Measurements from ENCODE around the gene FRY. TPM values are rescaled to one million over a fixed set of nuclear protein-coding genes. Genes with fewer than 3 reads are reported as not detected.

The FRY gene
- total and polyA plus RNA-seq, 2 donors, result 4.8 to 9.8 TPM

DNA sequence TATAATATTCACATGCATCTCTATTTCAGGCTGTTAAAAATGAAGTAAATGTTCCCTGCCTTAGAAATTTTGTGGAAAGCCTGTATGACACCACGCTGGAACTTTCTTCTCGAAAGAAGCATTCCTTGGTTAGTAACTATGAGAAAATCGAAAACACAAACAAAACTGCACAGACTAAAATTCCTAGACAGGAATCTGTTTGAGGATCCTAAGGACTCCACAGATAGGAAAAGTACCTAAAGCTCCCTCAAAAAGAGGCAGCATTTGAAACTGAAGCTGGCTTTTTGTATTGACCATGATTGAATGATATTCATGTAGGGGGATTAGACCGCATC, 103.4 kb downstream of the FRY start:
- no peaks in the 10 kb centered on the region for H3K4me1 ChIP-seq (ENCODE audit: control insufficient read depth in 2 of 2, insufficient read depth in 2 of 2, low read length in 2 of 2)
- no peaks in the 10 kb centered on the region for H3K9me3 ChIP-seq (ENCODE audit: control insufficient read depth in 2 of 2, insufficient read depth in 1 of 2, low read length in 1 of 2)
- no peaks in the 10 kb centered on the region for H3K36me3 ChIP-seq (ENCODE audit: control insufficient read depth in 2 of 2, insufficient read depth in 2 of 2, low read length in 1 of 2)
- WGBS, result 94% methylated on average over 4 of the region's 4 CpGs
- H3K27ac ChIP-seq (ENCODE audit: low read depth in 1 of 2, low read length in 1 of 2), result no peak overlapping the region
- no peak for DNase-seq (ENCODE audit: low read depth in 6 of 9, low spot score in 9 of 9)
- H3K4me3 ChIP-seq (ENCODE audit: low read length in 2 of 2), result no peak overlapping the region
- no peaks in the 10 kb centered on the region for H3K27me3 ChIP-seq (ENCODE audit: control insufficient read depth in 2 of 2, insufficient read depth in 1 of 2, low read length in 1 of 2)

DNA sequence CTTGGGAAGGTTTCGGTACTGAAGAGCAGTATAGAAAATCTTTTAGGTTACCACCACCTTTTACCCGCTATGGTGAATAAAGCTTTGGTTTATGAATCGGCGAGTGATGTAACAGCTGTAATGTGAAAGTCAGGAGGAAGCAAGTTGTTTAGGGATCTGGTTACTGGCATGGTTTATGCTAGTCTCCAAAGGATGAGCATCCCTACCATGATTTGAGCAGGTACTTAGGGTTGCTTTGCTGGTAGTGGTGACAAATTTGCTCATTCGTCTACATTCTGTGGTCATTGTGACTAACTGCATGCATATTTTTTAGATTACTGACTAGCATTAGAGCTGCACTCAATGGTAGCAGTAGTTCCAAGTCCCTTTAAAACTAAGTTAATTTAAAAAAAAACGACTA, 104.1 kb downstream of the FRY start:
- no peak for DNase-seq (ENCODE audit: low read depth in 6 of 9, low spot score in 9 of 9)
- Histone ChIP-seq H3K27ac (ENCODE audit: low read depth in 1 of 2, low read length in 1 of 2) (no peak overlapping the region), H3K4me1 (ENCODE audit: control insufficient read depth in 2 of 2, insufficient read depth in 2 of 2, low read length in 2 of 2) (no peaks in the 10 kb centered on the region), H3K9me3 (ENCODE audit: control insufficient read depth in 2 of 2, insufficient read depth in 1 of 2, low read length in 1 of 2) (no peaks in the 10 kb centered on the region), H3K27me3 (ENCODE audit: control insufficient read depth in 2 of 2, insufficient read depth in 1 of 2, low read length in 1 of 2) (no peaks in the 10 kb centered on the region), H3K4me3 (ENCODE audit: low read length in 2 of 2) (no peak overlapping the region), H3K36me3 (ENCODE audit: control insufficient read depth in 2 of 2, insufficient read depth in 2 of 2, low read length in 1 of 2) (no peaks in the 10 kb centered on the region)
- 97% methylated on average over 6 of the region's 6 CpGs for WGBS

DNA sequence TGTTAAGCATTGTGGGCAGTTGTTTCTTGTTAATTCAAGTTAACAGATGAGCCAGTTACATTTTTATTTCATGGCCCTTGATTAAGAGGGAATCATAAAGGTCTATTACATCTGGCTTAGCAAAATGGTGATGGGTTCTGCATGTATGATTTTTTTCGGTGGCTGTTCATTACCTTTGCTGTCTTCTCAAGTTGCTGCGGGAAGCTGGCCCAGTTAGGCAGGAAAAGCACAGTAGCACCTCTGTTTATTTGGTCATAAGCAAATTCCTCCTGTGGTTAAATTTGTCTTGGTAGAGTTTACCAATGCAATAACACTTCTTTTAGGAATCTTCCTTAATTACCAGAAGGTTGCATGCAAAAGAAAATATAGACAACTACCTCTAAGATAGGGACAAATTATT, 104.5 kb downstream of the FRY start:
- WGBS, result 93% methylated on average over 2 of the region's 2 CpGs

DNA sequence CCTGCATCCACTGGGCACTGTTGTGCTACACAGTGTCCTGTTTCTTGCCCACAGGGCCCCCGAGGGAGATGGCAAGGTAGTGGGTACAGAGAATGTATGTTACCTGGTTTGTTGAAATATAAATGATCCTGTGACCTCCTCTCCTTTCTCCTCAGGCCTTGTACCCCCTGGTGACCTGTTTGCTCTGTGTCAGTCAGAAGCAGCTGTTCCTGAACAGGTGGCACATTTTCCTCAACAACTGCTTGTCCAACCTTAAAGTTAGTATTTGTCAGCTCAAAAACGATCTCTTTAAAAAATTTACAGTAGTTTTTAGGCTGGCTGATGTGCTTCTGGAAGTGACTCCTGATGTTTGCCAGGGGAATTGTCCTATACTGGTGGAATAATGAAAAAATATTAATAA, 105.1 kb downstream of the FRY start:
- H3K4me3 ChIP-seq (ENCODE audit: low read length in 2 of 2), result no peak overlapping the region
- 89% methylated on average over 2 of the region's 2 CpGs for WGBS
- no peaks in the 10 kb centered on the region for H3K4me1 ChIP-seq (ENCODE audit: control insufficient read depth in 2 of 2, insufficient read depth in 2 of 2, low read length in 2 of 2)
- no peaks in the 10 kb centered on the region for H3K27me3 ChIP-seq (ENCODE audit: control insufficient read depth in 2 of 2, insufficient read depth in 1 of 2, low read length in 1 of 2)
- no peaks in the 10 kb centered on the region for H3K36me3 ChIP-seq (ENCODE audit: control insufficient read depth in 2 of 2, insufficient read depth in 2 of 2, low read length in 1 of 2)
- H3K9me3 ChIP-seq (ENCODE audit: control insufficient read depth in 2 of 2, insufficient read depth in 1 of 2, low read length in 1 of 2), result no peaks in the 10 kb centered on the region
- no peak for DNase-seq (ENCODE audit: low read depth in 6 of 9, low spot score in 9 of 9)
- no peak overlapping the region for H3K27ac ChIP-seq (ENCODE audit: low read depth in 1 of 2, low read length in 1 of 2)

More for the DNA sequence above, 104.5 kb downstream of the FRY start:
- Histone ChIP-seq H3K4me1 (ENCODE audit: control insufficient read depth in 2 of 2, insufficient read depth in 2 of 2, low read length in 2 of 2) (no peaks in the 10 kb centered on the region), H3K36me3 (ENCODE audit: control insufficient read depth in 2 of 2, insufficient read depth in 2 of 2, low read length in 1 of 2) (no peaks in the 10 kb centered on the region), H3K4me3 (ENCODE audit: low read length in 2 of 2) (no peak overlapping the region), H3K27ac (ENCODE audit: low read depth in 1 of 2, low read length in 1 of 2) (no peak overlapping the region), H3K27me3 (ENCODE audit: control insufficient read depth in 2 of 2, insufficient read depth in 1 of 2, low read length in 1 of 2) (no peaks in the 10 kb centered on the region), H3K9me3 (ENCODE audit: control insufficient read depth in 2 of 2, insufficient read depth in 1 of 2, low read length in 1 of 2) (no peaks in the 10 kb centered on the region)
- no peak for DNase-seq (ENCODE audit: low read depth in 6 of 9, low spot score in 9 of 9)

DNA sequence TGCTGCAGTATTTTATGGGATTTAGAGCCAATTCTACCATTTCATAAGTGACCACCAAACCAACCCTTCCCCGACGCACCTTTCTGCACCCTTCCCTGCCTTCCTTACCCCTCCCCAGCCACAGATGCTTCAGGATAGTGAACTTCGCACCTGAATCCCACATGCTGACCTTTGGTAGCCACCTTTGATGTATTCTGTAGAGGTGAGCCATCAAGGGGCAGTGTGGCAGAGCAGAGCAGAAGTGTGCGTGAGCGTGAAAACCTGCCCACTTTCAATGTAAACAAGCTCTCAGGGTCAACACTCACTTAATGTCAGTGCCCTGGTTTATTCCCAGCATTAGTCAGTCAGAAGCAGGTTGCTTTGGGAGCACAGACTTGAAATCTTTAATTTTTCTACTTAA, 107.7 kb downstream of the FRY start:
- over 99% methylated on average over 5 of the region's 5 CpGs for WGBS
- Histone ChIP-seq H3K4me3 (ENCODE audit: low read length in 2 of 2) (no peak overlapping the region), H3K4me1 (ENCODE audit: control insufficient read depth in 2 of 2, insufficient read depth in 2 of 2, low read length in 2 of 2) (no peaks in the 10 kb centered on the region), H3K27ac (ENCODE audit: low read depth in 1 of 2, low read length in 1 of 2) (no peak overlapping the region), H3K9me3 (ENCODE audit: control insufficient read depth in 2 of 2, insufficient read depth in 1 of 2, low read length in 1 of 2) (no peaks in the 10 kb centered on the region), H3K36me3 (ENCODE audit: control insufficient read depth in 2 of 2, insufficient read depth in 2 of 2, low read length in 1 of 2) (no peaks in the 10 kb centered on the region), H3K27me3 (ENCODE audit: control insufficient read depth in 2 of 2, insufficient read depth in 1 of 2, low read length in 1 of 2) (no peaks in the 10 kb centered on the region)
- DNase-seq (ENCODE audit: low read depth in 6 of 9, low spot score in 9 of 9), result no peak

DNA sequence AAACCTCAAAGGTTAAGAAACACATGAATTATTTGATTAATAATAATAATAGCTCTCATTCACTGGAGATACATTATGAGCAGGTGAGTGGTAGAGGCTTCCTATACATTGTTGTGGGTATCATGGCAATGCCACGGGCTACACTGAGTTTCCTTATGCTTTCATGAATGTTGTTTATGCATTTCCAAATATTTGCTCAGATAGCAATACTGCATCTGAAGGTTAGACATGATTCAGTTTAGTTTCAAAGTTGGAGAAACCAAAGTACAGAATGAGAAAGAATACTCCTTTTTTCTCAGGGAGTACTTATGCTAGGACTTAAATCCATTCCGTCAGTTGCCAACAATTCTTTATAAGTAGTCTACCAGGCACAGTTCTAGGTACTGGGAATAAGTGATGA, 108.5 kb downstream of the FRY start:
- no peaks in the 10 kb centered on the region for H3K4me1 ChIP-seq (ENCODE audit: control insufficient read depth in 2 of 2, insufficient read depth in 2 of 2, low read length in 2 of 2)
- DNase-seq (ENCODE audit: low read depth in 6 of 9, low spot score in 9 of 9), result no peak
- WGBS, result 98% methylated on average over 2 of the region's 2 CpGs

DNA sequence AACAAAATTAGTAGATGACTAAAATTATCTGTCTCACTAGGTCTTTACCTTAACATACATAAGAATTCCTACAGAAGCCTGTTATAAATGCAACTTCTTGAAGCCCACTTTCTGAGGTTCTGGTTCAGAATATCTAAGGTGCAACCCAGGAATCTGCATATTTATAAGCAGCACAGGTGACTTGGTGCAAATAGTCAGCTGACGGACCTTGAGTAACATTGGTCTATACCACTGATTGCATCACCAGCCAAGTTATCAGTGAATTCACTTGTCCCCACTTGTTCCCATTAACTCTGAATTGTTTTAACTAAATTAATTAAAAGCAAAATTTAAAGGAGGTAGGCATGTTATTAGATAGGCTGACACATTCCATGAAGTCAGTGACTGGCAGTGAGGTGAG, 109.9 kb downstream of the FRY start:
- Histone ChIP-seq H3K4me3 (ENCODE audit: low read length in 2 of 2) (no peak overlapping the region), H3K27ac (ENCODE audit: low read depth in 1 of 2, low read length in 1 of 2) (no peak overlapping the region), H3K9me3 (ENCODE audit: control insufficient read depth in 2 of 2, insufficient read depth in 1 of 2, low read length in 1 of 2) (no peaks in the 10 kb centered on the region), H3K27me3 (ENCODE audit: control insufficient read depth in 2 of 2, insufficient read depth in 1 of 2, low read length in 1 of 2) (no peaks in the 10 kb centered on the region), H3K36me3 (ENCODE audit: control insufficient read depth in 2 of 2, insufficient read depth in 2 of 2, low read length in 1 of 2) (no peaks in the 10 kb centered on the region), H3K4me1 (ENCODE audit: control insufficient read depth in 2 of 2, insufficient read depth in 2 of 2, low read length in 2 of 2) (no peaks in the 10 kb centered on the region)
- no peak for DNase-seq (ENCODE audit: low read depth in 6 of 9, low spot score in 9 of 9)
- 0% methylated on average over 1 of the region's 1 CpG for WGBS

More for the DNA sequence above, 108.5 kb downstream of the FRY start:
- Histone ChIP-seq H3K27ac (ENCODE audit: low read depth in 1 of 2, low read length in 1 of 2) (no peak overlapping the region), H3K27me3 (ENCODE audit: control insufficient read depth in 2 of 2, insufficient read depth in 1 of 2, low read length in 1 of 2) (no peaks in the 10 kb centered on the region), H3K9me3 (ENCODE audit: control insufficient read depth in 2 of 2, insufficient read depth in 1 of 2, low read length in 1 of 2) (no peaks in the 10 kb centered on the region), H3K4me3 (ENCODE audit: low read length in 2 of 2) (no peak overlapping the region), H3K36me3 (ENCODE audit: control insufficient read depth in 2 of 2, insufficient read depth in 2 of 2, low read length in 1 of 2) (no peaks in the 10 kb centered on the region)

DNA sequence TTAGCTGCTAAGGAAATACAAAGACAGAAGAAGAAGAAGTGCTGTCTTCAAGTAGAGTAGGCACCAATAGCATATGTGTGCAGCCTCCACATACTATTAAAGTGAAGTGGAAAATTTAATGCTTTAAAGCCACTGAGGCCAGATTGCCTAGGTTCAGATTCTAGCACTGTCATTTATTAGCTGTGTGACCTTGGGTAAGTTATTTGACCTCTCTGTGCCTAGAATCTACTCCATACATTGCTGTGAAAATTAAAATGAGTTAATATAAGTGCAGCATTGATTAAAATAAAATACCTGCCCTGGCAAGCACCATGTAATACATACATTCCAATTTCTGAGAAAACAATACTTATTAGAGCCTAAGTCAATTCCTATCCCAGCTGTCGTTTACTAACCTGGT, 110.5 kb downstream of the FRY start:
- 97% methylated on average over 1 of the region's 1 CpG for WGBS
- H3K9me3 ChIP-seq (ENCODE audit: control insufficient read depth in 2 of 2, insufficient read depth in 1 of 2, low read length in 1 of 2), result no peaks in the 10 kb centered on the region
- no peaks in the 10 kb centered on the region for H3K36me3 ChIP-seq (ENCODE audit: control insufficient read depth in 2 of 2, insufficient read depth in 2 of 2, low read length in 1 of 2)
- no peak for DNase-seq (ENCODE audit: low read depth in 6 of 9, low spot score in 9 of 9)
- no peaks in the 10 kb centered on the region for H3K4me1 ChIP-seq (ENCODE audit: control insufficient read depth in 2 of 2, insufficient read depth in 2 of 2, low read length in 2 of 2)
- no peak overlapping the region for H3K4me3 ChIP-seq (ENCODE audit: low read length in 2 of 2)
- H3K27ac ChIP-seq (ENCODE audit: low read depth in 1 of 2, low read length in 1 of 2), result no peak overlapping the region
- H3K27me3 ChIP-seq (ENCODE audit: control insufficient read depth in 2 of 2, insufficient read depth in 1 of 2, low read length in 1 of 2), result no peaks in the 10 kb centered on the region

DNA sequence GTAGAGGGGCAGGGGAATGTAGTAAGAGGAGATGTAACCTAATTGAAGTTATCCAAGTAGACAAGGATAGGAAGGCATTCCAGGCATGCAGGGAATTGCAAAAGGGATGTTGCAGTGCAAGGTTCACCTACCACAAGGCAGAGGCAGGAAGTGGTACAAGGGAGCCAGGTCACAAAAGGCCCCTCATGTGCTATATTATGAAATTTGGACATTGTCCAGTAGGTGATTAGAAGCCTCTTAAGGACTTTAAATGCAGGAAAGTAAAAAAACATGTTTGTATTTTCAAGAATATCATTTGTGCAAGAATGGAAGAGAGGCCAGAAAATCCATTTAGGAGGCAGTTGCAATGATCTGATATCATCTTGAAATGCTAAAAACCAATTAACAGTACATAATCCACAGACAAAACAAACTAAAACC, 111.4 kb downstream of the FRY start:
- DNase-seq (ENCODE audit: low read depth in 6 of 9, low spot score in 9 of 9), result no peak
- Histone ChIP-seq H3K4me1 (ENCODE audit: control insufficient read depth in 2 of 2, insufficient read depth in 2 of 2, low read length in 2 of 2) (no peaks in the 10 kb centered on the region), H3K27me3 (ENCODE audit: control insufficient read depth in 2 of 2, insufficient read depth in 1 of 2, low read length in 1 of 2) (no peaks in the 10 kb centered on the region), H3K4me3 (ENCODE audit: low read length in 2 of 2) (no peak overlapping the region), H3K9me3 (ENCODE audit: control insufficient read depth in 2 of 2, insufficient read depth in 1 of 2, low read length in 1 of 2) (no peaks in the 10 kb centered on the region), H3K27ac (ENCODE audit: low read depth in 1 of 2, low read length in 1 of 2) (no peak overlapping the region), H3K36me3 (ENCODE audit: control insufficient read depth in 2 of 2, insufficient read depth in 2 of 2, low read length in 1 of 2) (no peaks in the 10 kb centered on the region)

DNA sequence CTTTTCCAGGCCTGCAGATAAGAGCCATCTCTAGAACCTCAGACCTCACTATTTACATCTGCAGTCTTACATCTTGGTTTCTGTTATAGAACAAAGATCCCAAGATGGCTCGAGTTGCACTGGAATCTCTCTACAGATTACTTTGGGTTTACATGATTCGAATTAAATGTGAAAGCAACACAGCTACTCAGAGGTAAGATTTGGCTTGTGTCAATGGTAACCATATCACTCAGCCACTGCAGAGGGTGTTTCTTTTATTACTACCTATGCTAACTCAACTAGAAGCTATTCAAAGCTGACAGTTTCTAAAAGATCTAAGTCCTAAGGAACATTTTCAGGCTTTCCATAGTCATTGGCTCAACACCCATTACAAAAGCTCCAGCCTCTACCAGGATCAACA, 115.6 kb downstream of the FRY start:
- no peaks in the 10 kb centered on the region for H3K36me3 ChIP-seq (ENCODE audit: control insufficient read depth in 2 of 2, insufficient read depth in 2 of 2, low read length in 1 of 2)
- WGBS, result 98% methylated on average over 2 of the region's 2 CpGs
- H3K27ac ChIP-seq (ENCODE audit: low read depth in 1 of 2, low read length in 1 of 2), result no peak overlapping the region
- H3K4me1 ChIP-seq (ENCODE audit: control insufficient read depth in 2 of 2, insufficient read depth in 2 of 2, low read length in 2 of 2), result no peaks in the 10 kb centered on the region
- no peak for DNase-seq (ENCODE audit: low read depth in 6 of 9, low spot score in 9 of 9)
- H3K9me3 ChIP-seq (ENCODE audit: control insufficient read depth in 2 of 2, insufficient read depth in 1 of 2, low read length in 1 of 2), result no peaks in the 10 kb centered on the region
- H3K27me3 ChIP-seq (ENCODE audit: control insufficient read depth in 2 of 2, insufficient read depth in 1 of 2, low read length in 1 of 2), result no peaks in the 10 kb centered on the region
- no peak overlapping the region for H3K4me3 ChIP-seq (ENCODE audit: low read length in 2 of 2)
